Fibroblast of lung (primary cell): Measurements from ENCODE around the gene EYS. TPM values are rescaled to one million over a fixed set of nuclear protein-coding genes. Genes with fewer than 3 reads are reported as not detected.

Experiments
- DNase-seq, 2 donors: peaks; one replicate each; pipeline versions ENCODE4 v3.0.0 to v3.0.0-alpha.2; 2010; ENCODE audit warnings: low read depth in 2 of 2
- H2AFZ ChIP-seq: 2 replicates; pipeline ENCODE4 v1.5.1; 2012; ENCODE audit warnings: low read length, control low read depth, inconsistent platforms
- H3K27ac ChIP-seq: 2 replicates; pipeline ENCODE4 v1.5.1; 2011; ENCODE audit warnings: low read length, control low read depth; ENCODE audit not compliant: insufficient read depth
- H3K27me3 ChIP-seq: 2 replicates; pipeline ENCODE4 v1.5.1; 2011; ENCODE audit warnings: mild to moderate bottlenecking, low read length; ENCODE audit not compliant: control insufficient read depth, insufficient read depth
- H3K36me3 ChIP-seq: 2 replicates; pipeline ENCODE4 v1.5.1; 2011; ENCODE audit warnings: low read length; ENCODE audit not compliant: control insufficient read depth, insufficient read depth
- H3K4me1 ChIP-seq: 2 replicates; pipeline ENCODE4 v1.5.1; 2011; ENCODE audit warnings: low read length; ENCODE audit not compliant: control insufficient read depth, insufficient read depth; ENCODE audit errors: extremely low read depth
- H3K4me2 ChIP-seq: 2 replicates; pipeline ENCODE4 v1.5.1; 2011; ENCODE audit warnings: low read length, control low read depth; ENCODE audit not compliant: insufficient read depth; ENCODE audit errors: extremely low read depth
- H3K4me3 ChIP-seq, 4 experiments: fragments of 200-600 bp in 1 of 4; sonication (generic) in 1 of 4; replicated peaks in 1 of 4; 2 replicates each; pipeline ENCODE4 v1.5.1; 2011 to 2016; ENCODE audit warnings: low read length in 4 of 4, low read depth in 3 of 4, mild to moderate bottlenecking in 3 of 4, control low read depth in 2 of 4, inconsistent platforms in 1 of 4, mixed read lengths in 1 of 4; ENCODE audit not compliant: insufficient read depth in 1 of 4; ENCODE audit errors: control extremely low read depth in 1 of 4
- H3K79me2 ChIP-seq: 2 replicates; pipeline ENCODE4 v1.5.1; 2012; ENCODE audit warnings: mild to moderate bottlenecking, low read length, inconsistent platforms; ENCODE audit not compliant: control insufficient read depth, insufficient read depth
- H3K9ac ChIP-seq: 2 replicates; pipeline ENCODE4 v1.5.1; 2011; ENCODE audit warnings: mild to moderate bottlenecking, low read length, control low read depth; ENCODE audit not compliant: insufficient read depth
- H3K9me3 ChIP-seq: 2 replicates; pipeline ENCODE4 v1.5.1; 2012; ENCODE audit warnings: low read depth, low read length; ENCODE audit not compliant: control insufficient read depth, insufficient read depth
- H4K20me1 ChIP-seq: 2 replicates; pipeline ENCODE4 v1.5.1; 2011; ENCODE audit warnings: low read length; ENCODE audit not compliant: control insufficient read depth, insufficient read depth; ENCODE audit errors: extremely low read depth
- EZH2 ChIP-seq: IDR thresholded peaks from 2 replicates; pipeline ENCODE4 v1.5.1; 2012; ENCODE audit warnings: low read length, control low read depth, mild to moderate bottlenecking; ENCODE audit errors: missing control alignments
- polyA plus RNA-seq, 2 donors: library from polyadenylated mRNA; depleted of rRNA in 1 of 2; stranded (reverse) in 1 of 2; unstranded in 1 of 2; fragments of >200 nt; gene quantifications; 2 replicates each; pipeline ENCODE4 v1.2.1, GENCODE V29; 2011 to 2012; ENCODE audit warnings: missing spikeins in 1 of 2
- total RNA-seq: library from RNA; depleted of rRNA; stranded (reverse); fragments of >200 nt; gene quantifications from 2 replicates; pipeline ENCODE4 v1.2.1, GENCODE V29; 2014
- TF ChIP-seq, protein P1 (sequence below), 2 donors: IDR thresholded peaks in 1 of 2; conservative IDR thresholded peaks in 1 of 2; 1 replicate in 1 of 2; 2 replicates in 1 of 2; pipeline ENCODE4 v1.5.1; 2011 to 2012; ENCODE audit warnings: low read length in 2 of 2, control low read depth in 1 of 2, inconsistent platforms in 1 of 2, low read depth in 1 of 2, mild to moderate bottlenecking in 1 of 2

Gene EYS
- total and polyA plus RNA-seq, 2 donors (not counting 1 experiment from before 2014, with no cell fraction given): under 0.01 TPM; not detected in 1

DNA sequence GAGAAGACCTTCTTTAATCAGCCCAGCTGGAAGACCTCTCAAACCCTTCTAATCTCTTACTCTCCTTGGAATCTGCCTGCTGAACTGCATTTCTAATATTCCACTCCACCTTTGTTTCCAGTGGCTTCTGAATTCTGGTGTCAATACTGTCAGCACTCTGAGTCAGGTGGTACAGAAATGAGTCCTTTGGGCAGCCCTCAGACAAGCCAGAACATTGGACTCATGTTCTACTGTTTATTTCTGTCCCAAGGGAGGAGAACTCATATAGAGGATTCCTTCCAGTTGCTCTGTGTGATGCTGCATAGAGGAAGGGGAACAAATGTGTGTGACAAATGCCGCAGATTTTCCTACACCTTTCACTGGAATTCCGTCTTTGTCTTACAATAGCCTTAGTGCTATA, 1956.6 kb downstream of the EYS start:
- H2AFZ ChIP-seq: no peak overlapping the region
- DNase-seq: no peak
- H3K27ac ChIP-seq: no peak overlapping the region
- no peaks in the 10 kb centered on the region for H3K27me3 ChIP-seq
- no peak overlapping the region for H3K4me3 ChIP-seq
- no peak overlapping the region for H3K4me2 ChIP-seq
- H3K36me3 ChIP-seq: no peaks in the 10 kb centered on the region
- no peak overlapping the region for H3K9ac ChIP-seq
- TF ChIP-seq, protein P1, sequence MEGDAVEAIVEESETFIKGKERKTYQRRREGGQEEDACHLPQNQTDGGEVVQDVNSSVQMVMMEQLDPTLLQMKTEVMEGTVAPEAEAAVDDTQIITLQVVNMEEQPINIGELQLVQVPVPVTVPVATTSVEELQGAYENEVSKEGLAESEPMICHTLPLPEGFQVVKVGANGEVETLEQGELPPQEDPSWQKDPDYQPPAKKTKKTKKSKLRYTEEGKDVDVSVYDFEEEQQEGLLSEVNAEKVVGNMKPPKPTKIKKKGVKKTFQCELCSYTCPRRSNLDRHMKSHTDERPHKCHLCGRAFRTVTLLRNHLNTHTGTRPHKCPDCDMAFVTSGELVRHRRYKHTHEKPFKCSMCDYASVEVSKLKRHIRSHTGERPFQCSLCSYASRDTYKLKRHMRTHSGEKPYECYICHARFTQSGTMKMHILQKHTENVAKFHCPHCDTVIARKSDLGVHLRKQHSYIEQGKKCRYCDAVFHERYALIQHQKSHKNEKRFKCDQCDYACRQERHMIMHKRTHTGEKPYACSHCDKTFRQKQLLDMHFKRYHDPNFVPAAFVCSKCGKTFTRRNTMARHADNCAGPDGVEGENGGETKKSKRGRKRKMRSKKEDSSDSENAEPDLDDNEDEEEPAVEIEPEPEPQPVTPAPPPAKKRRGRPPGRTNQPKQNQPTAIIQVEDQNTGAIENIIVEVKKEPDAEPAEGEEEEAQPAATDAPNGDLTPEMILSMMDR (conservative IDR thresholded peaks at IDR 0.05 in 1 of 2, IDR thresholded peaks at IDR 0.05 in 1 of 2; ENCODE audit: low read depth in 1 of 2, low read length in 2 of 2): no peak
- no peaks in the 10 kb centered on the region for H3K4me1 ChIP-seq
- no peaks in the 10 kb centered on the region for H3K9me3 ChIP-seq
- H3K79me2 ChIP-seq: no peaks in the 10 kb centered on the region
- no peaks in the 10 kb centered on the region for H4K20me1 ChIP-seq

DNA sequence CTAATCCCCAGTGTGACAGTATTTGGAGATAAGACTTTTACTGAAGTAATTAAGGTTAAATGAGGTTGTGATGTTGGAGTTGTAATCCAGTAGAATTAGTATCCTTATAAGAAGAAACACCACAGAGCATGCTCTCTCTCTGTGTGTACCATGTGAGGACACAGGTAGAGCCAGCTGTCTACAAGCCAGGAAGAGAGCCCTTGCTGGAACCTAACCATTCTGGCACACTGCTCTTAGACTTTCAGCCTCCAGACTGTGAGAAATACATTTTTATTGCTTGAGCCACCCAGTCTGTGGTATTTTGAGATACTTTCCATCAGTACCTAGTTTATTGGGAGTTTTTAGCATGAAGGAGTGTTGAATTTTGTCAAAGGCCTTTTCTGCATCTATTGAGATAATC, 1961.2 kb downstream of the EYS start:
- Histone ChIP-seq H3K4me3 (no peak overlapping the region), H3K36me3 (no peaks in the 10 kb centered on the region), H3K9ac (no peak overlapping the region), H3K9me3 (no peaks in the 10 kb centered on the region), H3K4me1 (no peaks in the 10 kb centered on the region), H3K4me2 (no peak overlapping the region), H2AFZ (no peak overlapping the region), H3K27ac (no peak overlapping the region), H3K79me2 (no peaks in the 10 kb centered on the region), H3K27me3 (no peaks in the 10 kb centered on the region), H4K20me1 (no peaks in the 10 kb centered on the region)
- peak in 1 of 2 donors; percentile 55 for DNase-seq
- TF ChIP-seq, protein P1 (conservative IDR thresholded peaks at IDR 0.05 in 1 of 2, IDR thresholded peaks at IDR 0.05 in 1 of 2; ENCODE audit: low read depth in 1 of 2, low read length in 2 of 2): no peak
- no peak for TF ChIP-seq EZH2

DNA sequence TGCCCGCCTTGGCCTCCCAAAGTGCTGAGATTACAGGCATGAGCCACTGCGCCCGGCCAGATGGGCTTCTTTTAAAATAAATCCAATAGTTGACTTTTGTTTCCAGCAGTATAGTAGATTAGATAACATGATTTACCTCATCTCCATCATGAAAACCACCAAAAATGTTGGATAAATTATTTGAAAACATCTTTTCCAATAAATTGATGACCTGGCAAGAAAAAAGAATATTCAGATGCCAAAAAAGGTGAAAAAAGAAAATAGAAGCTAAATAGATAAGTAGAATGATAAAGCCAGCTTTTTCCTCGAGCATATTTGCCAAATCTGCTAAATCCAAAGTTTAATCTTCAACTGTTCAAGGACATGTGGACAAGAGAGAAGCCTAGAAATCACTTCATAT, 1962.2 kb downstream of the EYS start:
- no peaks in the 10 kb centered on the region for H3K36me3 ChIP-seq
- H3K79me2 ChIP-seq: no peaks in the 10 kb centered on the region
- H3K4me3 ChIP-seq: no peak overlapping the region
- no peak for DNase-seq
- no peaks in the 10 kb centered on the region for H3K9me3 ChIP-seq
- no peak overlapping the region for H3K4me2 ChIP-seq
- H3K4me1 ChIP-seq: no peaks in the 10 kb centered on the region
- H3K27me3 ChIP-seq: no peaks in the 10 kb centered on the region
- no peak overlapping the region for H2AFZ ChIP-seq
- H4K20me1 ChIP-seq: no peaks in the 10 kb centered on the region
- no peak overlapping the region for H3K27ac ChIP-seq
- H3K9ac ChIP-seq: no peak overlapping the region
- TF ChIP-seq EZH2: no peak
- TF ChIP-seq, protein P1 (conservative IDR thresholded peaks at IDR 0.05 in 1 of 2, IDR thresholded peaks at IDR 0.05 in 1 of 2; ENCODE audit: low read depth in 1 of 2, low read length in 2 of 2): no peak
